Measurements from ENCODE around the gene ADAP1.
"Not testable (repeated sequence)": the region's sequence is repeated elsewhere in the genome, so short reads cannot be mapped to it uniquely, and the experiment has no call there.

Gene ADAP1

DNA sequence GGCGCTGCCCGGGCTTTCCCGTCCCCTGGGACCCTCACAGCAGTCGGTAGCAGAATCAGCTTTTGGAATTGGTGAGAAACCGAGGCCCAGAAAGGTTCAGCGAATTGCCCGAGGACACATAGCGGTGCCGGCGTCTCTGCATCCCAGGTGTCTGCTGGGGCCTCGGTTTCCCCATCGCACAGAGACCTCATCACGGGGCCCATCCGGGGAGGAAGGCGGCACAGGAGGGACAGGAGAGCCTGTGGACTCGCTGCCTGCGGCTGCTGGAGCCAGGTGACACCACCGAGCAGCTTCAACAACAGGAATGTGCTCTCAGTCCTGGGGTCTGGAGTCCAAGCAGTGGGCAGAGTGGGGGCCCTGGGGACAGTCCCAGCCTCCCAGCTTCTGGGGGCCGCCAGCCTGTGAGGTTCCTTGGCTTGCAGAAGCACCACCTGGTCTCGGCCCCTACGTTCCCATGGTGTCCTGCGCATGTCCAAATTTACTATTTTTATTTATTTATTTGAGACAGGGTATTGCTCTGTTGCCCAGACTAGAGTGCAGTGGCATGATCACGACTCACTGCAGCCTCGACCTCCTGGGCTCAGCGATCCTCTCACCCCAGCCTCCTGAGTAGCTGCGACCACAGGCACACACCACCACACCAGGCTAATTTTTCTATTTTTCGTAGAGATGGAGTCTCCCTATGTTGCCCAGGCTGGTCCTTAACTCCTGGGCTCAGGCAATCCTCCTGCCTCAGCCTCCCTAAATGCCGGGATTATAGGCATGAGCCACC is 21.4 kb upstream of the ADAP1 start:
- DNase-seq (ENCODE audit: low read depth in 2 of 2, low spot score in 1 of 2): no peak

DNA sequence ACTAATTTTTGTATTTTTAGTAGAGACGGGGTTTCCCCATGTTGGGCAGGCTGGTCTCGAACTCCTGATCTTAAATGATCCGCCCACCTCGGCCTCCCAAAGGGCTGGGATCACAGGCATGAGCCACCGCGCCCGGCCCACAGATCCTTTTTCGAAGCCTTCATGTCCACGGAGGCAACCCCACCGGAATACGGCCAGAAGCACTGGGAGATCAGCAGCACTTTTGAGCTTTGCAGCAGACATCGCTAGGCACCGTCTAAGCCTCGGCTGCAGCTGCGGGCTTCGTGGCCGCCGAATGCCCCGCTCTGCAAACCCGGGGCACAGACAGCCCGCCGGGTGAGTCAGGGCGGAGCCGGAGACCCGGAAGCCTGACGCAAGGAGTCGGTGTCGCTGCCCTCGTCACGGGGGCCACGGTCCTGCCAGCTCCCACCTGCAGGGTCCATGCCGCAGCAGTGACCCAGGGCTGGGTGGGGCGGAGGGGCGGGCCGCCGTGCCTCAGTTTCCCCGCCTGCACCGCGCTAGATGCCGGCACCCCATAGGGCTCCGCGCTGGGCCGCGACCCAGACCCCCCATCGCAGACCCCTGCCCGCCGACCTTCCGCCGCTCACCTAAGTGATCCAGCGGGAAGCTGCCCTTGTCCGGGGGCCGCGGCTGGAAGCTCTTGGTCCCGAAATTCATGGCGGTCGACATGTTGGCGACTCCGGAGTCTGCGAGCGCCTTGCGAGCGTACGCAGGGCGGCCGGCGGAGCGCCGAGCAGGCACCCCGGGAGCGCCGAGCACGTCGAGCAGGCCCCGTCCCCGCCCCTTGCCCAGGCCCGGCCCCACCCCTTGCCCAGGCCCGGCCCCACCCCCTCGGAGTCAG is 20.6 kb upstream of the ADAP1 start, which contains the start of gene COX19:
Gene COX19 (minus strand): TSS at position 730 of the 862 bp plus-strand sequence. CDS start 40 bp downstream, at position 690.
- DNase-seq (ENCODE audit: low read depth in 2 of 2, low spot score in 1 of 2): peak; percentile 69 to 83

DNA sequence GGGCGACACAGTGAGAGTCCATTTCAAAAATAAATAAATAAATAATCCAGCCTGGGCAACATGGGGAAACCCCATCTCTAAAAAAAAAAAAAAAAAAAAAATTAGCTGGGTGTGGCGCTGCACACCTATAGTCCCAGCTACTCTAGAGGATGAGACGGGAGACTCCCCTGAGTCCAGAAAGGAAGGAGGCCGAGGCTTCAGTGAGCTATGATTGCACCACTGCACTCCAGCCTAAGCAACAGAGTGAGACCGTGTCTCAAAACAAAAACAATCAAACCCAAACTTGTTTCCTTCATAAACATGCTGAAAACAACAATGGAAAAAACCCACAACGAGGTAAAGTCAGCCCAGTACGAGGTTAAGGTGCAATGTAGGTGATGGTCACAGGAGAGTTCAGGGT is 19.7 kb upstream of the ADAP1 start:
- DNase-seq (ENCODE audit: low read depth in 2 of 2, low spot score in 1 of 2): no peak

DNA sequence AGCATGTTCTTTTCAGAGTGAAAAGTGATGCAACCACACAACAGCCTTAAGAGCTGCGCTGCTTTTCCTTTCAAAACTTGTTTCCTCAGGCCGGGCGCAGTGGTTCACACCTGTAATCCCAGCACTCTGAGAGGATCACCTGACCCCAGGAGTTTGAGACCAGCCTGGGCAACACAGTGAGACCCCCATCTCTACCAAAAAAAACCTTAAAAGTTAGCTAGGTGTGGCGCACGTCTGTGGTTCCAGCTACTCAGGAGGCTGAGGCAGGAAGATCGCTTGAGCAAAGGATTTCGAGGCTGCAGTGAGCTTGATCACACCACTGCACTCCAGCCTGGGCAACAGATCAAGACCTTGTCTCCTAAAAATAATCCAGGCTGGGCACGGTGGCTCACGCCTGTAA is 18.8 kb upstream of the ADAP1 start:
- no peak for DNase-seq (ENCODE audit: low read depth in 2 of 2, low spot score in 1 of 2)

DNA sequence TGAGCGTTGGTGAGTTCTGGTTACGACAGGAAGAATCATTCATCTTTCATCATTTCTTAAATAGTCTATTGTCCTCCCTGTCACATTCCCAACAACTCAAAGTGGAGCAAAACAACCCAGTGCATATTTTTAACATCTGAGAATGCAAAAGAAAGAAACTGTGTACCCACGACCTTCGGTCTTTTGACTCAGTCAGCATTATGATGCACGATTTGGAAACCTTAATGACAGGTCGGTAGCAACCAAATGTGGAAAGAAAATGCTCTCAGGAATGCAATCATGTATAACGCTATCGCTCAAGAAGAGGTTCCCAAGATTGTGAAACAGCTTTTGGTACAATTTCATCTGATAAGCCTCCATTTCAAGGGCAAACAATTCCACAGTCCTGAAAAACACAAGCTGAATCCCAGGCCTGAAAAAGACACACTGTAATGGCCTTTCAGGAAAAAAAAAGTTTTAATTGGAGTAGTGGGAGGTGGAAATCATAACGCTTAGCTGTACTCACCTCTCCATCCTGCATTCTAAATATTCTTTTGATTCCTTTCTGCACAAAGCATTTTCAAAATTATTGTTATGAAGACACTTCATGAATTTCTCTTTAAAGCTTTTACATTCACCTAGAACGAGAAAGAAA is 18.3 kb upstream of the ADAP1 start:
- DNase-seq (ENCODE audit: low read depth in 2 of 2, low spot score in 1 of 2): no peak

DNA sequence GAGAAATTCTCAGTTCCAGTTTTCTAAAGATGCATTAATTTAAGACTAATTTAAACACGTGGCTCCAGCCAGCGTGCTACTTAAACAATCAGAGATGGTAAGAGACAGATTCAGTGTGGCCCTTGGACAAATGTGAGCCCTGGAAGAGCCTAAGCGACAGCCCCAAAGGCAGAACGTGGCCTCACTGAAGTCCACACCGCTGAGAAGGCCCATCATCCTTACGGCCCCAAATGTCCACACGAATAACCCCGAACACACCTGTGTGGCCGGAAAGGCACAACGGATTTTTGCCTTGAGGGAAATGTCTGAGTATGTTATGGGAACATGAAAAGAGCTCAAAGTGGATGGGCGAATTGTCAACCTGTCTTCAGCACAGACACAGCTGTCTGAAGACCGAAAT is 17.6 kb upstream of the ADAP1 start:
- DNase-seq (ENCODE audit: low read depth in 2 of 2, low spot score in 1 of 2): no peak

DNA sequence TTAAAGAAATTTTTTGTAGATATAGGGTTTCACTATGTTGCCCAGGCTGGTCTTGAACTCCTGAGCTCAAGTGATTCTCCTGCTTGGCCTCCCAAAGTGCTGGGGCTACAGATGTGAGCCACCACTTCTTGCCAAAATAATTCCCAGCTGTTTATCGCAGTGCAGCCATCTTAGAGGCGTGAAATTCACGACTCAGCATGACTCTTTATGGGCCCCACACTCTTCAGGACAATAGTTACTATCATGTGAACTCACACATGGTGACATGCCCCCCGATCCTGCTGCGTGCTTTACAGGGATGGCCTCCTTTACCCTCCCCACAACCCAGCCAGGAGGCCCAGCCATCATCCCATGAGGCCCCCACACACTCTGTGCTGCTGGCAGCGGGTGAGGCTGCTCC is 16.3 kb upstream of the ADAP1 start:
- no peak for DNase-seq (ENCODE audit: low read depth in 2 of 2, low spot score in 1 of 2)

DNA sequence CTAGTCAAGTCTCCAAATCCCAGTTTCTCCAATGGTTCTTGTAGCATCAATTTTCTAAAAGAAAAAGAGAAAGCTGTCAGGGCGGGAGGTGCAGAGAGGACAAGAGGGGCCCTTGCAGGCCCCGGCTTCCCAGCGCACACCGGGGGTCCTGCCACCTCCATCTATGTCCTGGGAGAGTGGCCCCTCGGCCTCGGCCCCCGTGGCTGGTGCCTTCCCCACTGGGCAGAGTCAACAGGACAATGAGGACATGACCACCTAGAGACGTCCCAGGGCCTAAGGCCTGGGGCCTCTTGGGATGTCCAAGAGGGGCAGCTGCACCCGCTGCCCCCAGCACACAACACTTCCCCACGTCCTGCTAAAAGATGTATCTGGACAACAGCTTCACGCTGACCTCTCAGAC is 14.9 kb upstream of the ADAP1 start:
- no peak for DNase-seq (ENCODE audit: low read depth in 2 of 2, low spot score in 1 of 2)

DNA sequence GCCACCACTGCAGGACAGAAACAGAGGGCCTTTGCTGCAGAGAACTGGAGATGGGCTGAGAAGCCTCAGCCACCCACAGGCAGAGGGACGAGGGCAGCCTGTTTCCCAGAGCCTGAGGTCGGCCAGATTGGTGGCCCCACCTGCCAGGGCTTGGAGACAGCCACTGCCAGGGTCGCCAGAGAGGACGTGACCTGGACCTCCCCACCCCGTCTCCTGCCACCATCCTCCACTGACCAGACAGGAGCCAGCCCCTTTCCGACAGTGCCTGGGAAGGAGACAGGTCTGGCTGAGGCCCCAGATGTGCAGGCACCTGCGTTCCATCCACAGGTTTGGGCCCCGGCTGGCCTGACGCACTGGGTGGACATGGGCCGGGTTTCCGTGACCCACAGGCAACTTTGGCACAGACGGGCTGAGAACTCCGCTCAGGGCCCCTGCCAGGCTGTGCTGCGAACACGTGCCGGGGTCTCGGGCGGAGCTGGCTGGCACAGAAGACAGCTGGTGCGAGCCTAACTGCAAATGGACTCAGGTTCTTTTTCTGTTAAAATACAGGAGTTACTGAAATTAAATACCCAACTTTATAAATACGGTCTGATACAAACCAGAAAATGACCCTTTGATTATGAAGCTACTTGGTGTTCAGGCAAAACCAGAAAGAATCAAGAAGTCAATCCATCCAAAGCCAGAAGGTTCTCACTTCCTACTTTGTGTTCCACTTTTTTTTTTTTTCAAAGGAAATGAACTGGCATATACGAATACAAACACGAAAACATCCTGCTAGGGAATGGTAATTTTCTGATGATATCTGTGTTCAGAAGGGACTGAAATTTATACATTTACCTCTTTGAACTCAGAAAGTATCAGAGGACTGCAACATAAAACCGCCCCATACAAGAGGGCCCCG is 14.0 kb upstream of the ADAP1 start:
- DNase-seq (ENCODE audit: low read depth in 2 of 2, low spot score in 1 of 2): no peak

DNA sequence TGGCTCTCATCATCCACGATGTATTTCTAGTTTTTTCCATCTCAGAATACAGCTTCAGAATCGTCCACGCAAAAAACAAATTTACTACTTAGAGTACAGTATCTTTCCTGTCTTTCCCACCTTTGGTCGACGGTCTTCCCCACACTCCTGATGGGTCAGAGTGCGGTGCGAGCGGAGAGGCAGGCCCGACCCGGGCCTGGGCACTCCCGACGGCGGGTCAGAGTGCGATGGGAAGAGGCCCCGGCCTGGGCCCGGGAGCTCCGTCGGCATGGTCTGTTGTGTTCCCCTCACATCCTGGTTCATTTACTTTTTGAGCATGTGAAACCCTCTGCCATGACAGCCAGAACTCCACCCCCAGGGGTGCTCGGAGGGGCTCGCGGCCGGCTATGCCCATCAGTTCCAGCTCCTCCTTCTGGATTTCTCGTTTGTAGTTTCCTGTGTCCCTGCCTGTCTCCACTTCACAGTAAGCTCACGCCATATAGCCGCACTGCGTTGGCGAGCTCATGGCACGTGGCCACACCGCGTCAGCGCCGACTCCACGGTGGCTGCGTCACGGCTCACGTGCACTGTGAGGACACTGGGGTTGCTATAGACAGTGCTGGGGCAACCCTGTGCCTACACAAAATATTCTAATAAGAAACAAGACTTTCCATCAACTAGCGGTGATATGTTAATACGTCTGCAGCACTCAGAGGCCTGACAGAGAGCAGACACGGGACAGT is 13.0 kb upstream of the ADAP1 start:
- no peak for DNase-seq (ENCODE audit: low read depth in 2 of 2, low spot score in 1 of 2)

DNA sequence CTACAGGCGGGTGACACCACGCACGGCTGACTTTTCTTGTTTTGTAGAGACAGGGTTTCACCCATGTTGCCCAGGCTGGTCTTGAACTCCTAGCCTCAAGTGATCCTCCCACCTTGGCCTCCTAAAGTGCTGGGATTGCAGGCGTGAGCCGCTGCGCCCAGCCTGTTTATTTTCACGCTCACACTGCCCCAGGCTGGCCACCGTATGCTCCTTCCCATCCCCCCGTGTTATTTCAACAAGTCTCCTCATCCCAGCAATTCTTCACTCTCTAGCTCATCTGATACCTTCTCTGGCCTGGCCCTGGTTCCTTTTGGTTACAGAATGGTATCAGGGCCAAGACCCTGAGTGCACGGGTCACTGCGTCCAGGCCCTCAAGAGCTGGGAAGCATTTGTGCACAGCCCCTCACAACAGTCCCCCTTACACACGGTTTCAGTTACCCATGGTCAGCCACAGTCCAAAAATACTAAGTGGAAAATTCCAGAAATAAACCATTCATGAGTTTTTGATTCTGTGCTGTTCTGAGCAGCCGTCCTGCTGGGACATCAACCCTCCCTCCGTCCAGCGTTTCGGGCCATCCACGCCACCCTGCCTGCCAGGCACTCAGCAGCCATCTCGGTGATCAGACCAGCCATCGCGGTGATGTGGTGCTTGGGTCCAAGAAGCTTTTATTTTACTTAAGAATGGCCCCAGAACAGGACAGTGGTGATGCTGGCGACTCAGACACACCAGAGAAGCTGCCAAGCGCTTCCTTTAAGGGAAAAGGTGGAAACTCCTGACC is 12.0 kb upstream of the ADAP1 start:
- no peak for DNase-seq (ENCODE audit: low read depth in 2 of 2, low spot score in 1 of 2)

DNA sequence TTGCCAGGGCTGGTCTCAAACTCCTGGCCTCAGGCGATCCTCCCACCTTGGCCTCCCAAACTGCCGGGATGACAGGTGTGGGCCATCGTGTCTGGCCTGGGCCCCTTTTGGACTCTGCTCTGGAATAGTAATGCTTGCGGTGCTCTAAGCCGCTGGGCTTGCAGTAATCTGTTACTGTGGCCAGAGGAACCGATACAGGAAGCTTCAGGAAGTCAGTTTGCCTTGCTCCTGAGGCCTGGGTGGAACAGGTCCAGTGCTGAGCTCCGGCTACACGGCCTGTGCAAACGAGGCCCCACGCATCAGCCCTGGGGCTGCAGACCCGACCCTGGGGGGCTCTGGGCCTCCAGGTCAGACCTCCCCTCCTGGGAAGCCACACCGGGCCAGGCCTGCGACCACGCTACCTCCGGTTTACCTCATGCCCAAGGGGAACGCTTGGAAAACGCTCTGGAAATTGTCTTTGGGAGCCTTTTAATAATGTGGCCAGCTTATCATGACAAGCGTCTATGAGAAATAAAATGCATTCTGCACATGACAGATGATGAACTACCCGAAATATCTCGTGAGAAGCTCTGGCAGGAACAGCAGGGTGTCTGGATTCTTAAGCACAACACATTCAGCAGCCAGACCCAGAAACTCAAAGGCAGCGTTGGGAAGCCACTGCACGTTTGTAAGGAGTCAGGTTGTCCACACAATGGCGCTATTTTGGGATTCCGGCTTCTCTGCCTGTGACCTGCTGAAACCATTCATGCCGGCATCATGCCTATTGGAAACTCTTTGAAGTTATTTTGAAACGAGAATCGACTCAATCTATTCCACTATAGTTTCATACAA is 10.1 kb upstream of the ADAP1 start:
- no peak for DNase-seq (ENCODE audit: low read depth in 2 of 2, low spot score in 1 of 2)

DNA sequence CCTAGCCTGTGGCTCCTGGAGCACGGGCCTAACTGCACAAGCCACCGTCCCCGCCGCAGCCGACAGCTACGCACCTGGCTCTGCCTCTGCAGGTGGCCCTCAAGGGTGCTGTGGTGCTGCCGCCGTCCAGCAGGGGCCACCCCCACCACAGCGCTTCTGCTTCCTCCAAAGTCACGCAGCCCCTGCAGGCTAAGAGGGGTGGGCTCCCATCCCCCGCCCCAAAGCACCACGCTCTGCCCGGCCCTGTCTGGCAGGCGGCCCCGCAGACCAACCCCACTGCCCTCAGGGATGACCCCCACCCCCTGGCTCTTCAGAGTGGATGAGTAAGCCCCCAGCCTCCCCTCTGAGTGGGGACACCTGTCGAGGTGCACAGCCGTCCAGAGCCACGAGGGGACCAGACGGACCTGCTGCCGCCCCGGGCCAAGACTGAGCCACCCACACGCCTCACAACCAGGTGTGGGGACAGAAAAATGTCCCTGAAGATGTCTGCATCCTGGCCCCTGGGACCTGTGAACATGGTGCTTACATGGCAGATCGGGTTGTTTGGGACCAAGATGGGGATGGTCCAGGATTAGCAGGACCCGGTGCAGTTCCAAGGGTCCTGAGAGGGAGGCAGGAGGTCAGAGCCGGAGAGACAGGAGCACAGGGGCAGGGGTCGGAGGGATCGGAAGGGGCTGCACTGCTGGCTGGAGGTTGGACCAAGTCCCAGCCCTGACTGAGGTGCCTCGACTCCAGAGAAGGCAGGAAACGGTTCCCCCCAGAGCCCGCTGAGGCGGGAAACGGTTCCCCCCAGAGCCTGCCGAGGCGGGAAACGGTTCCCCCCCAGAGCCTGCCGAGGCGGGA is 9.0 kb upstream of the ADAP1 start:
- no peak for DNase-seq (ENCODE audit: low read depth in 2 of 2, low spot score in 1 of 2)

DNA sequence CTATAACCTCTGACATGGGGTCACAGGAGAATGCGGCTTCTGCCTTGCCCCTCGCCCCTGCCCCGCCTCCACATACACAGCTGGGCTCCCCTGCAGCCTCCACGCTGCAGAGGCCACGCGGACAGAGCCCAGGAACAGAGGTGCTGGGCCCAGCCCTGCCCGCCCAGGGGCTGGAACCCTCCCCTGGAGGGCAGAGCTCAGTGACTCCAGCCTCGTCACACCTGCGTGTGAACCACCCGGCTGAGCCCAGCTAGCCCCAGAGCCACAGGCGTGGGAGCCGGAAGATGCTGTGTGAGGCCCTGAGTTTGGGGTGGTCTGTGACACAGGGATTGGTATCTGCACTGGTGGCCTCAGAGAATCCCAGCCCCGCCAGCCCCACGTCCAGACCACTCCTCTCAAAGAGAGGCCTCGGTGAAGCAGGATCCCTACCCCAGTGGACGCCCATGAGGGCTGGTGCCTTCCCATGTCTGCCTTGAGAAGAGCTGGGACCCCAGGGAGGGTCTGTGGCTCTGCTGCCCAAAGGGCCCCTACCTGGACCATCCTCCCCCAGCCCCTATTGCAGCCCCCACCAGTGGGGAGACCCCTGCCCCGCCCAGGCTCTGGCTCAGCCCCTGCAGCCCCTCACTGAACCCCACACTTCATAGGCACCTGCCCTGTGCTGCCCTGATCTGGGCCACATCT is 8.1 kb upstream of the ADAP1 start:
- no peak for DNase-seq (ENCODE audit: low read depth in 2 of 2, low spot score in 1 of 2)

DNA sequence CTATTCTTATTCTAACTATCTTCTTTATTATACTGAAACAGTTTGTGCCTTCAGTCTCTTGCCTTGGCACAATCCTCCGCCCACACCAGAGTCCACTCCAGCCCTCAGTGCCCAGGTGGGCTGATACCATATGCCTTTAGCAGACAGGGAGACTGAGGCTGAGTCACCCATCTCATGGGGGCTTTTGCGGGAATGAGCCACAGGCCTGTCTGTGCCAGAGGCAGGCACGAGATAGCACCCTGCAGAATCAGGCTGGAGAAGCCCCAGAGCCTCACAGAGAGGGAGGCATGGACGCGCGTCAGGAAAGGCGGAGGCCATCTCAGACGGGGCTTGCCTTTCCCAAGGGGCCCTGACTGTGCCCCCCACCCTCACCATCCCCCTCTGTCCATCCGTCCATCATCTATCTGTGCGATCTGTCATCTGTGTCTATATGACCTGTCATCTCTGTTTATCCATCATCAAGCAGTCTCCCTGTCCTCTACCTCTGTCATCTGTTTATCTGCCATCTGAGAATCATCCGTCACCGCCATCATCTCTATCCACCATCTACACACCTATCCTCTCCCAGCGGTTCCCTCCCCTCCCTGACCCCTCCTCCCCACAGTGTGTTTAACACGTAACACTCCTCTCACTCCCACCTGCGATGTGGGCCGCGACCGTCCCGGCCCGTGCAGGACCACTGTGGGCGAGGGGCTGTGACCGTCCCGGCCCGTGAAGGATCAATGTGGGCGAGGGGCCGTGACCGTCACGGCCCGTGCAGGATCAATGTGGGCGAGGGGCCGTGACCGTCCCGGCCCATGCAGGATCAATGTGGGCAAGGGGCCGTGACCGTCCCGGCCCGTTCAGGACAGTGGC is 7.3 kb upstream of the ADAP1 start:
- DNase-seq (ENCODE audit: low read depth in 2 of 2, low spot score in 1 of 2): no peak

DNA sequence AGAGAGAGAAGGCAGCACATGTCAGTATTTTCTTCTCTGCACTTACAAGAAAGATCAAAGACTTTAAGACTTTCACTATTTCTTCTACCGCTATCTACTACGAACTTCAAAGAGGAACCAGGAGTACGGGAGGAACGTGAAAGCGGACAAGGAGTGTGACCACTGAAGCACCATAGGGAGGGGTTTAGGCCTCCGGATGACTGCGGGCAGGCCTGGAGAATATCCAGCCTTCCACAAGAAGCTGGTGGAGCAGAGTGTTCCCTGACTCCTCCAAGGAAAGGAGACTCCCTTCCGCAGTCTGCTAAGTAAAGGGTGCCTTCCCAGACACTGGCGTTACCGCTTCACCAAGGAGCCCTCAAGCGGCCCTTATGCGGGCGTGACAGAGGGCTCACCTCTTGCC is 6.5 kb upstream of the ADAP1 start:
- not testable (repeated sequence) for DNase-seq (ENCODE audit: low read depth in 2 of 2, low spot score in 1 of 2)

All from stimulated activated CD8-positive, alpha-beta memory T cell treated with anti-CD3 and anti-CD28 coated beads, Interleukin-4, amount 100 ng/mL, for 1 hour (primary cell).